ENCODE results near the gene CDT1.
"Not testable (repeated sequence)": the region's sequence is repeated elsewhere in the genome, so short reads cannot be mapped to it uniquely, and the experiment has no call there.

Gene CDT1

DNA sequence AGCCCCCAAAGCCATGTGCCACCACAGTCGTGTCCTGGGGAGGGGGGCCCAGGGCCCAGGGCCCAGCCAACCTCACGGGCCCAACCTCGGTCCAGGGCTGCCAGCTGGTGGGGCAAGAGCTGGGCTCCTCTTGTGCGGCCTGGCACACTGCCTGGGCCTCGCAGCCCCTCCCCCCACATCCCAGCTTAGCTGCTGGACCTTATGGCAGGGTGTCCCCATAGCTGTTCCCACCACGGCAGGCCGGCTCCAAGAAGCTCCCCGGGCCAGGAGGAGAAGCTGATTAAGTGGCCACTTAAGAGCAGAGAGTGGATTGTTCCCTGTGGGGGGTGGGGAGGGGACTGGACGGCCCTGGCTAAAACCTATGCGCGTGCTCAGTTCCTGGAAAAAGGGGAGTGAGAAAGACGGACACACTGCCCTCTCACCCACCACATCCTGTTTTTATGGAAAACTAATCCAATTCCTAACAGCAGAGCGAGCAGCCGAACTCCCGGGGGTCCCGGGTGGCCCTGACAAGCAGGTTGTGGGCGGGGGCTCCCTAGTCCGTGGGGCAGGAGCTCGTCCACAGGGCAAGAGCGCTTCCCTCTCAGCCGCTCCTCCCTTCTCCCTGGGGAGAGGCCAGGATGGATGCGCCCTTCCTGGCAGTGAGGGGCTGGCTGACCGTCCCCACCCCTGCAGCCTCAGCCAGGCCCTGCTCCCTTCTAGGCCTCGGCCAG lies 35.4 kb upstream of the CDT1 start:
- no peak for DNase-seq (ENCODE audit: low read depth in 4 of 4, low spot score in 1 of 4)

- DNase-seq (ENCODE audit: low read depth in 4 of 4, low spot score in 1 of 4): no peak
These were observed 33.8 kb upstream of the CDT1 start for GRCh38 chr16:88769617-88770460.

DNA sequence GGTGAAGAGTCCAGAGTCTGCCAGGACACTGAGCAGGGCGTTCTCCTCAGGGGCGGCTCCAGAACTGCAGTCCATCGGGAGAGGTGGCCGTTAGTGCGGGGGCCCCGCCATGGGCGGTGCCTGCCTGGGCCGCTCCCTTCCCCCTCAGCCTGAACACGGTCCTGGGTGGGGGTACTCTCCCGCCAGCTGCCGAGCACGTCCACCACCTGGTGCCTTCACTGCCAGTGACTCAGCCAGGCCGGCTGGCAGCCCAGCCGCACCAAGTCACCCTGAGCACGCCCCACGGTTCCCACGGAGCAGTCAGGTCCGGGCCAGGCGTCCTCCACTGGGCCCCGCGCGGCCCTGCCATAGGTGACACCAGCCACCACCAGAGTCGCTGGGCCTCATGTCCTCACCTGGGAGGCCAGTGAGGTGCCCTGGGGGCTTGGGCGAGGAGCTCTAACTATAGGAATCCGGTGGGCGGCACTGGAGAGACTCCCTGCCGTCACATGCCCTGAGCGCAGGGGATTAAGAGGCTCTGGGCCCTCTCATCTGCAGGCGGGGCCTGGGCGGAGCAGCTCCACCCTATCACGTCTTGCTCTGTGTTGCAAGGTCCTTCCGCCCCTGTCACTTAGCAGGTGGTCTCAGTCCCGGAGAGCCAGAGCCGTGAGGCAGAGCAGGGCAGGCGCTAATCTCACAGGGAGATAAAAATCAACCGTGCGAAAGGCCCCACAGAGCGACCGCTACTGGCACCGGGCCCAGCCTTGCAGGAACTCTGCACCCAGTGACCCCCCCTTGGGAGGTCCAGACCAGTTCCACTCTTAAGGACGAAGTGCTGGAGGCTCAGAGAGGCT lies 32.9 kb upstream of the CDT1 start:
- DNase-seq (ENCODE audit: low read depth in 4 of 4, low spot score in 1 of 4): no peak

DNA sequence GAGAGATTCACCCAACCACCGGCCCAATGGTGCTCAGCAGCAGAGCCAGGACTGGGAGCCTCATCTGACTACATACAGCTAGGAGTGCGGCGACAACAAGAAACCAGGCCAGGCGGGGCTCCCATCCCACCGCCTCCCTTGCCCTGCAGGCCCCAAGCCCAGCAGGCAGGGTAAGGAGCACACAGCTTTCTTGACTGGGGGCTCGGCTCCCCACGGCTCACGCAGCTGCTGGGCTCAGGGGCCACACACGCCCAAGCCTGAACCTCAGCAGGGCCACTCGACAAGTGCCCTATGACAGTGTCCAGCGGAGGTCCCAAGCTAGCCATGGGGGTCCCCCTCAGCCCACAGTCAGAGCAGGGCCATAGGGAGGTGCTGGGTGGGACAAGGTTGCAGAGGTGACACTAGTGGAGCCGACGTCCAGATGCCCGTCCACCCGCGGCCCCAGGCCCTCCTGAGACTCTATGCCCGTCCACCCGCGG lies 32.3 kb upstream of the CDT1 start:
- DNase-seq (ENCODE audit: low read depth in 4 of 4, low spot score in 1 of 4): no peak

- DNase-seq (ENCODE audit: low read depth in 4 of 4, low spot score in 1 of 4): not testable (repeated sequence)
These were observed 31.8 kb upstream of the CDT1 start for GRCh38 chr16:88771781-88772180.

GRCh38 chr16:88772871-88773811 lies 30.4 kb upstream of the CDT1 start:
- no peak for DNase-seq (ENCODE audit: low read depth in 4 of 4, low spot score in 1 of 4)

DNA sequence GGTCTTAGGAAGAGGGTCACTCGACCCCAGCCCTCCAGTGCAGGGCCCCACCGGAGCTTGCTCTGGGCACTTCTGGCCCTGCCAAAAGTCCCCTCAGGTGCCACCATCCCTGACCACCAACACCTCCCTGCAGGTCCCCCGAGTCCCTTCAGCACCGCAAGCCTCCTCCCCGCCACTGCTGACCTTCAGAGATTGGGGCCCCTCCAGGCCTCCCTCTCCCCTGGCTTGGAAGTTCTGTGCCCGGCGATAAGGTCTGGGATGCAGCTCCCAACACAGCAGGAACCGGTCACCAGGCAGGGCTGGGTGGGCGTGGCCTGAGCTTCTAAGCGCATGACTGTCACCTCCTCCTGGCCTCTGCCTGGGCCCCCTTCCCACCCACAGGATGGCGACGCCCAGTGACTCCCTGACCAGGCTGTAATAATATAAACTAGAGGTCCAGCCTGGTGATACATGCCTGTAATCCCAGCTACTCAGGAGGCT lies 29.7 kb upstream of the CDT1 start:
- DNase-seq (ENCODE audit: low read depth in 4 of 4, low spot score in 1 of 4): no peak

DNA sequence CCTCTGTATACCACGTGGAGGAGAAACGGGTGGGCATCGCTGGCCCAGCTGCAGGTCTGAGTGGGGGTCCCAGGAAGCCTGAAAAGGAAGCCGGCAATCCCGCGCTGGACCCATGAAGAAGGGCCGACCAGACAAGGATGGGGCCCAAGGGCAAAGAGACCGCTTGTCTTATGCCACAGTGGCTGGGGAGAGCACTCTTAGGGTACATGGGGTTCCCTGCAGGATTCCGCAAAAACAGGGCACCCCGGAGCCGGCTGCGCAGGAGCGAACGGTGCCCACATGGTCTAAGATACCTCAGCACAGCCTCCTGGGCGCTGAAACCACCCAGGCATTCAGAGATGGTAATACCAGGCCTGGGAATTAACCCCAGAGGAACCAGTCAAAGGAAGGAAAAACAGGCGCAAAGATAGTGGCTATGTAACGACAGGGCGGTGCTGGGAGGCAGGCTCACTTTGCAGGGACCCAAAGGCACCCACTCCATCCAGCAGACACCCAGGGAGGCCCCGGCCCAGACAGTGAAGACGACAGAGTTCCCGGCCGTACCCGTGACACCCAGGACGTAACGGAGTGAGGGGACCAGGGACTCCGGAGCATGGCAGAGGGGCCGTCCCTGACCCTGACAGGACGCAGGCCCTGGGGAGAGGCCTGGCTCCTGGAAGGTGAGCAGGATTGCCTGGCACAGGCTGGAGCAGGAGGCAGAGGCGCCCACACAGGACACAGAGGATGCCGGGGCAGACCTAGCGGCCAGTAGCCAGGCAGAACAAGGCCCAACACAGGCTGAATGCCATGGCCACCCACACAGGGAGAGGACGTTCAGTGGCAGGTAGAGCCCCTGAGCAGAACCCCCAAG lies 28.8 kb upstream of the CDT1 start:
- no peak for DNase-seq (ENCODE audit: low read depth in 4 of 4, low spot score in 1 of 4)

DNA sequence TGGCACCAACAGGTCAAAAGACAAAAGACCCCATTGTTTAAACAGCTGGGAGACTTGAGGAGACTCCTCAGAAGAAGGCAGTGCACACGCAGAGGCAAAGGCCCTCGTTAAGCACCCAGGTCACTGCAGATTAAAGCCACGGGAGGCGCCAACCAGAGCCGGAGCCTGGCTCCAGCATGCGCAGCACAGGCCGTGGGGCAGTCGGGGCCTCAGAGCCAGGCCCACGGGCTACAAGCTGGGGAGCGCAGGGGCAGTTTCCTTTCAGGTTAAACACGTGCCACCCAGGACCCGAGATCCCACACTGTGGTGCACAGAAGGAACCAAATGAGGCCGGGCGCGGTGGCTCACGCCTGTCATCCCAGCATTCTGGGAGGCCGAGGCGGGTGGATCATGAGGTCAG lies 27.8 kb upstream of the CDT1 start:
- no peak for DNase-seq (ENCODE audit: low read depth in 4 of 4, low spot score in 1 of 4)

DNA sequence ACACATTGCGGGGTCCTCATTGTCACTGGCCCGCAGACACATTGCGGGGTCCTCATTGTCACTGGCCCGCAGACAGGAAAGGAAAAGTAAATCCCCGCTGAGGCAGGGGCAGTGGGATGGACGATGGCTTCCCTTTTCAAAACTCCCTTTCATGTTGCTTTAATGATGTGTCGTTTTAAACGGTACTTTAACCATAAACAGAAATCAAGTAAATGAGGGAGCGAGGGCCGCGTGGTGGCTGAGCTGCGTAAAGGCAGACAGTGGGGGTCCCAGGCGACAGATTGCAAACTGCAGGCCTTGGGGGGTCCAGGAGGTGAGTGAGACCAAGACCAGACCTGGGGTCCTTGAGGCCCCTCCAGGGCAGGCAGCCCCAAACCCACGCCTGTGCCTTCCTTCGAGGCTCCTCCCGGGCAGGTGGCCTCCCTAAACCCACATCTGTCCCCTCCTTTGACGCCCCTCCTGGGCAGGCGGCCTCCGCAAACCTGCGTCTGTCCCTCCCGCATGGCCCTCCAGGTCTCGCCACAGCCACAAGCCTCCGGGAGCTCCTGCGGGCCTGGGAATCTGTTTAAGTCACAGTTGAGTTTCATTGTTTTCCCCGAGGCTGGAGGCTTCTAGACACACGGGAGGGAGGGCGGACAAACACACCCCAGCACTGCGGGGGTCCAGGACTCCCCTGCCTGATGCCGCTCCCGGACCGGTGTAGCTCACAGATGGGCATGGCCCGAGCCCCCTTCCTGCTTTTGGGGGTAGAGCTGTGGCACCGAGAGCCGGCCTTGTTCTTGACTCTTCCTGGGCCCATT lies 25.9 kb upstream of the CDT1 start:
- DNase-seq (ENCODE audit: low read depth in 4 of 4, low spot score in 1 of 4): no peak

DNA sequence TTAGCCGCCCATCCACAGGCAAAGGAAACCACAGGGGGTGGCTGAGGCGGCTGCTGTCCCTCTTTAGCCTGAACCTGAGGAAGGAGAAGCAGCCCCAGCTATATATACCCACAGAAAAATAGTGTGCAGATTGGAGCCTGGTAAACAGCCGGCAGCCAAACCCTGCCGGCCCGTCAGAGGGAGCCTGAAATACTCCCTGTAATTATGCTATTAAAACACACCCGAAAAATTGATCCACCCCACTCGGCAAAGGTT lies 25.4 kb upstream of the CDT1 start:
- no peak for DNase-seq (ENCODE audit: low read depth in 4 of 4, low spot score in 1 of 4)

GRCh38 chr16:88778541-88779065 lies 25.0 kb upstream of the CDT1 start:
- no peak for DNase-seq (ENCODE audit: low read depth in 4 of 4, low spot score in 1 of 4)

GRCh38 chr16:88779406-88780141 lies 24.0 kb upstream of the CDT1 start:
- DNase-seq (ENCODE audit: low read depth in 4 of 4, low spot score in 1 of 4): no peak

DNA sequence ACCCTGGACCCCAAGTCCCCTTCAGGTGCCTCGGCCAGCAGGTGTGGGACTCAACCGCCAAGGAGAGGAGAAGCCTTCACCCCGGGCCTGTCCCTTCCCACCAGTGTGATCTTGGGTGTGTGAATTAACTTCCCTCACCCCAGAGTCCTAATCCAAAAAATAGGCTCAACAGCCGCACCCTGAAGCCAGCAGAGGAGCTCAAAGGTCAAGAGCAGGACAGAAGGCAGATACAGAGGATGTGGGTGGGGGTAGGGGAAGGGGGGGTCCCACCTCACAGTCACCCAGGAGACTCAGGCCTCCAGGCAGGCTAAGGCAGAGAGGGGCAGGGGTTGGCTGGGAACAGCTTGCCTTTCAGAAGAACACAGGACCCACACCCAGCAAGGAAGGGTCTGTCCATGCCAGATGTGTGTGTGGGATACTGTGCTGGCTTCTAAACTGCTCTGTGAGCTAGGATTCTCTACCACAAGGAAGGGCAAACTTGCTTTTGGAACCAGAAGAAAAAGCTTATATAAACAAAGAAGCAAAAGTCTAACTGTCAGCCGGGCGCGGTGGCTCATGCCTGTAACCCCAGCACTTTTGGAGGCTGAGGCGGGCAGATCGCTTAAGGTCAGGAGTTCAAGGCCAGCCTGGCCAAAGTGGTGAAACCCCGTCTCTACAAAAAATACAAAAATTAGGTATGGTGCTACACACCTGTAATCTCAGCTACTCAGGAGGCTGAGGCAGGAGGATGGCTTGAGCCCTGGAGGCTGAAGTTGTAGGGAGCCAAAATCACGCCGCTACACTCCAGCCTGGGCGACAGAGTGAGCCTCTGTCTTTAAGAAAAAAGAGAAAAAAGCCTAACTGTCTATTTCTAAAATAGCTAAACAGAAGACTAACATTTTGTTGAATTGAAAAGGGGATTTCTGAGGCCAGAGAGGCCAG lies 23.2 kb upstream of the CDT1 start:
- DNase-seq (ENCODE audit: low read depth in 4 of 4, low spot score in 1 of 4): no peak

- peak in 2 of 4 experiments; percentile 70 to 74 for DNase-seq (ENCODE audit: low read depth in 4 of 4, low spot score in 1 of 4)
These were observed 22.2 kb upstream of the CDT1 start for GRCh38 chr16:88781140-88782077.

Data from stimulated activated CD4-positive, alpha-beta T cell treated with anti-CD3 and anti-CD28 coated beads, Interleukin-1b, Interleukin-23, amount 100 ng/mL, for 24 hours (primary cell).